HCT116 (cell line): ENCODE measurements around the gene RNGTT. TPM values are rescaled to one million over a fixed set of nuclear protein-coding genes. Genes with fewer than 3 reads are reported as not detected.

ENCODE experiments used
- ATAC-seq: fragments of 200-7000 bp; cut with Tn5 transposase; 2 replicates; pipeline ENCODE4 v1.9.1; 2020; ENCODE audit warnings: mild to moderate bottlenecking, moderate library complexity
- BruUV-seq: library from RNA; stranded (reverse); fragments of 400-500 nt; replicated peaks from 2 replicates; lab custom pipeline; 2021; lab: Mats Ljungman, UMichigan
- CTCF ChIA-PET: fragments of 300-600 bp; sonication (Branson Sonifier 250); formaldehyde crosslinking; loops from one replicate; lab custom pipeline; 2021; ENCODE audit warnings: antibody characterized with exemption; lab: Charles Lee
- POLR2A ChIA-PET: fragments of 300-600, 350-600 bp; sonication (Branson Sonifier 250); formaldehyde crosslinking; loops from one replicate; lab custom pipeline; 2021; ENCODE audit warnings: antibody characterized with exemption; lab: Charles Lee
- RAD21 ChIA-PET, 2 experiments: fragments of 300-600 bp; sonication (Branson Sonifier 250); formaldehyde crosslinking; loops; one replicate each; lab custom pipeline; 2023; ENCODE audit warnings: low total read pairs in 2 of 2; ENCODE audit not compliant: uncharacterized antibody in 2 of 2, unreplicated experiment in 2 of 2, low non-redundant PET in 1 of 2; lab: Charles Lee
- DNase-seq: peaks from one replicate; pipeline ENCODE4 v3.0.0-alpha.2; 2010; ENCODE audit warnings: low read depth, low spot score
- H2AFZ ChIP-seq: fragments of 200-600 bp; shearing (Covaris generic), sonication (generic); 2 replicates; pipeline ENCODE4 v1.6.1; 2017; ENCODE audit warnings: low read depth, mixed run types, mixed read lengths, antibody characterized with exemption, low read length; ENCODE audit not compliant: poor library complexity, severe bottlenecking
- H3K27ac ChIP-seq: 2 replicates; pipeline ENCODE4 v1.5.1; 2012; ENCODE audit warnings: low read depth, low read length
- H3K27me3 ChIP-seq: fragments of 200-600 bp; sonication (generic); 2 replicates; pipeline ENCODE4 v1.6.1; 2016; ENCODE audit warnings: mixed run types, low read length, mixed read lengths; ENCODE audit not compliant: insufficient read depth
- H3K36me3 ChIP-seq, 2 experiments: fragments of 200-500 bp in 1 of 2; fragments of 200-600 bp in 1 of 2; sonication (Bioruptor generic) in 1 of 2; sonication (generic) in 1 of 2; 2 replicates each; pipeline versions ENCODE4 v1.5.1 to v1.6.1; 2014 to 2016; ENCODE audit warnings: low read length in 2 of 2, inconsistent platforms in 1 of 2, mixed read lengths in 1 of 2, mixed run types in 1 of 2; ENCODE audit not compliant: insufficient read depth in 2 of 2, control insufficient read depth in 1 of 2
- H3K4me1 ChIP-seq, 2 experiments: fragments of 200-600 bp in 1 of 2; sonication (generic) in 1 of 2; 2 replicates each; pipeline versions ENCODE4 v1.5.1 to v1.6.1; 2012 to 2017; ENCODE audit warnings: low read length in 2 of 2, inconsistent platforms in 1 of 2, mild to moderate bottlenecking in 1 of 2, mixed read lengths in 1 of 2, mixed run types in 1 of 2, moderate library complexity in 1 of 2; ENCODE audit not compliant: insufficient read depth in 2 of 2, control insufficient read depth in 1 of 2
- H3K4me2 ChIP-seq: fragments of 200-600 bp; sonication (generic); 2 replicates; pipeline ENCODE4 v1.6.1; 2017; ENCODE audit warnings: mixed run types, low read length, mixed read lengths
- H3K4me3 ChIP-seq, 2 experiments: fragments of 200-600 bp in 1 of 2; sonication (generic) in 1 of 2; replicated peaks in 1 of 2; 2 replicates each; pipeline ENCODE4 v1.5.1; 2011 to 2016; ENCODE audit warnings: low read length in 2 of 2, control low read depth in 1 of 2, low read depth in 1 of 2, mild to moderate bottlenecking in 1 of 2, mixed read lengths in 1 of 2, mixed run types in 1 of 2
- H3K79me2 ChIP-seq: fragments of 200-600 bp; sonication (generic); 2 replicates; pipeline ENCODE4 v1.6.1; 2017; ENCODE audit warnings: mild to moderate bottlenecking, mixed run types, low read length, moderate library complexity, mixed read lengths; ENCODE audit not compliant: insufficient read depth
- H3K9ac ChIP-seq: fragments of 200-600 bp; sonication (generic); 2 replicates; pipeline ENCODE4 v1.6.1; 2016; ENCODE audit warnings: low read length, mixed read lengths
- H3K9me2 ChIP-seq: fragments of 200-600 bp; sonication (generic), shearing (Covaris generic); 2 replicates; pipeline ENCODE4 v1.6.1; 2017; ENCODE audit warnings: mixed run types, mild to moderate bottlenecking, moderate library complexity; ENCODE audit not compliant: insufficient read depth
- H3K9me3 ChIP-seq, 2 experiments: fragments of 200-500 bp in 1 of 2; fragments of 200-600 bp in 1 of 2; sonication (Bioruptor generic) in 1 of 2; sonication (generic) in 1 of 2; 2 replicates each; pipeline ENCODE4 v1.6.1; 2014 to 2017; ENCODE audit warnings: low read length in 2 of 2, mixed read lengths in 2 of 2, inconsistent platforms in 1 of 2, low read depth in 1 of 2, mild to moderate bottlenecking in 1 of 2, mixed run types in 1 of 2, moderate library complexity in 1 of 2; ENCODE audit not compliant: control insufficient read depth in 1 of 2, insufficient read depth in 1 of 2
- H4K20me1 ChIP-seq: fragments of 200-600 bp; sonication (generic), shearing (Covaris generic); 2 replicates; pipeline ENCODE4 v1.6.1; 2017; ENCODE audit warnings: mixed run types, mild to moderate bottlenecking, moderate library complexity; ENCODE audit not compliant: insufficient read depth
- CBX3 ChIP-seq: IDR thresholded peaks from 2 replicates; pipeline ENCODE4 v1.6.1; 2012; ENCODE audit warnings: low read depth
- CEBPB ChIP-seq: IDR thresholded peaks from 2 replicates; pipeline ENCODE4 v1.6.1; 2012; ENCODE audit warnings: low read depth
- ELF1 ChIP-seq: IDR thresholded peaks from 2 replicates; pipeline ENCODE4 v1.6.1; 2012; ENCODE audit warnings: low read depth, borderline replicate concordance
- EZH2 ChIP-seq: fragments of 200-600 bp; sonication (generic); IDR thresholded peaks from 2 replicates; pipeline ENCODE4 v1.6.1; 2017; ENCODE audit warnings: antibody characterized with exemption, mixed run types
- EZH2phosphoT487 ChIP-seq: fragments of 200-600 bp; IDR thresholded peaks from 2 replicates; pipeline ENCODE4 v1.6.1; 2018; ENCODE audit warnings: antibody characterized with exemption, borderline replicate concordance
- FOSL1 ChIP-seq: IDR thresholded peaks from 2 replicates; pipeline ENCODE4 v1.6.1; 2012; ENCODE audit warnings: low read depth
- POLR2A ChIP-seq: IDR thresholded peaks from 2 replicates; pipeline ENCODE4 v1.7.0; 2011; ENCODE audit warnings: borderline replicate concordance; ENCODE audit not compliant: insufficient read depth, insufficient read length; ENCODE audit errors: extremely low read depth
- POLR2AphosphoS5 ChIP-seq: IDR thresholded peaks from 2 replicates; pipeline ENCODE4 v1.6.1; 2011; ENCODE audit warnings: mild to moderate bottlenecking, low read depth, low read length, moderate library complexity
- RAD21 ChIP-seq: IDR thresholded peaks from 2 replicates; pipeline ENCODE4 v1.6.1; 2012; ENCODE audit warnings: low read depth, mild to moderate bottlenecking
- REST ChIP-seq: IDR thresholded peaks from 2 replicates; pipeline ENCODE4 v1.6.1; 2012; ENCODE audit warnings: low read depth
- SIN3A ChIP-seq: IDR thresholded peaks from 2 replicates; pipeline ENCODE4 v1.6.1; 2012; ENCODE audit warnings: low read depth
- SP1 ChIP-seq: IDR thresholded peaks from 2 replicates; pipeline ENCODE4 v1.6.1; 2012; ENCODE audit warnings: low read depth
- SRF ChIP-seq: IDR thresholded peaks from 2 replicates; pipeline ENCODE4 v1.6.1; 2012; ENCODE audit warnings: low read depth
- TCF7L2 ChIP-seq: IDR thresholded peaks from 2 replicates; pipeline ENCODE4 v1.7.0; 2011; ENCODE audit warnings: borderline replicate concordance, inconsistent platforms; ENCODE audit not compliant: insufficient read depth, insufficient read length; ENCODE audit errors: extremely low read depth
- YY1 ChIP-seq: IDR thresholded peaks from 2 replicates; pipeline ENCODE4 v1.6.1; 2011; ENCODE audit warnings: low read length, low read depth, moderate library complexity, mild to moderate bottlenecking; ENCODE audit not compliant: insufficient replicate concordance; ENCODE audit errors: extremely low read depth
- ZBTB33 ChIP-seq: IDR thresholded peaks from 2 replicates; pipeline ENCODE4 v1.6.1; 2011; ENCODE audit warnings: mild to moderate bottlenecking, low read length, moderate library complexity; ENCODE audit not compliant: insufficient replicate concordance; ENCODE audit errors: extremely low read depth
- intact Hi-C: fragments of 100-400 bp; cut with micrococcal nuclease; formaldehyde crosslinking; loops from 2 replicates; pipeline ENCODE4 v1.10.0; 2022
- total RNA-seq: library from RNA; stranded (reverse); gene quantifications from one replicate; pipeline ENCODE4 v1.2.1, GENCODE V29; 2021; ENCODE audit not compliant: unreplicated experiment
- TF ChIP-seq, protein P1 (sequence below): IDR thresholded peaks from 2 replicates; pipeline ENCODE4 v1.6.1; 2012
- TF ChIP-seq, protein P2 (sequence below), 3 experiments: fragments of 200-600 bp in 1 of 3; sonication (generic) in 1 of 3; IDR thresholded peaks in 2 of 3; conservative IDR thresholded peaks in 1 of 3; 2 replicates each; pipeline ENCODE4 v1.5.1; 2012 to 2017; ENCODE audit warnings: low read depth in 2 of 3, low read length in 2 of 3, antibody characterized with exemption in 1 of 3, borderline replicate concordance in 1 of 3, control low read depth in 1 of 3, mild to moderate bottlenecking in 1 of 3, mixed read lengths in 1 of 3, mixed run types in 1 of 3, moderate library complexity in 1 of 3; ENCODE audit not compliant: insufficient read depth in 1 of 3

RNGTT gene
- total RNA-seq, 1 experiment from 2014 or later, result 23.0 TPM

DNA sequence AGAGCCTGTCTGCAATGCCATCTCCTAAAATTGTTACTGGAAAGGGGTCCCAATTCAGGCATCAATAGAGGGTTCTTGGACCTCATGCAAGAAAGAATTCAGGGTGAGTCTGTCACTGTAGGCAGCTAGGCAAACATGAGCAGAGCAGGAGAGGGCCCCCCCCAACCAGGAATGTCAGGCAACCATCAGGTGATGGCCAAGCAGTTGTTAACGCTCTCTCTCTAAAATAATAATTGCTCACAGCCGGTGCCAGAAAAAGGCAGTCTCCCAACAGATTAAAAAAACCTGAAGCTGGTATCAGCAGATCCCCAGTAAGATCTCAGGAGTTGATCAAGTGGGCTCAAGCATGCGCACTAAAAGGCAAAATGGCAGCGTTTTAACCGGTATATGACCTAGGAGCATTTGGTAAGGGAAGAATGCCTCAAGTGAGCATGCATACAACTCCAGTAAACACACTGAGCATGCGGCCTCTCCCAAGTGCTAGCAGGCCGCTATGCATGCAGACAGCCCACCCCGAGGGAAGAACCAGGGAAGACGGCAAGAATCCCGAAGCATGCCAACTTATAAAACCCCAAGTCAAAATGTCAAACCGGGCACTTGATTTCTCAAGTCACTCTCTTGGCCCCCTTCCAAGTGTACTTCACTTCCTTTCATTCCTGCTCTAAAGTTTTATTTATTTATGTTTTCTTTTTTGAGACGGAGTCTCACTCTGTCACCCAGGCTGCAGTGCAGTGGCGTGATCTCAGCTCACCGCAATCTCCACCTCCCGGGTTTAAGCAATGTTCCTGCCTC is 44.0 kb upstream of the RNGTT start:
- Histone ChIP-seq H3K27me3 (no peaks in the 10 kb centered on the region), H3K9ac (no peak overlapping the region), H3K9me3 (no peaks in the 10 kb centered on the region), H4K20me1 (no peaks in the 10 kb centered on the region), H3K27ac (no peak overlapping the region), H3K4me3 (no peak overlapping the region), H2AFZ (no peak overlapping the region), H3K4me2 (no peak overlapping the region), H3K4me1 (no peaks in the 10 kb centered on the region), H3K36me3 (no peaks in the 10 kb centered on the region), H3K9me2 (no peaks in the 10 kb centered on the region), H3K79me2 (no peaks in the 10 kb centered on the region)
- RAD21 ChIA-PET, result no interaction called here
- TF ChIP-seq SP1 (no peak), EZH2 (no peak), REST (no peak), POLR2A (no peak), TCF7L2 (no peak), CEBPB (no peak), FOSL1 (no peak), SRF (no peak), SIN3A (no peak), POLR2AphosphoS5 (no peak), ZBTB33 (no peak), CBX3 (no peak), YY1 (no peak), RAD21 (no peak), EZH2phosphoT487 (no peak), ELF1 (no peak)
- TF ChIP-seq, protein P1, sequence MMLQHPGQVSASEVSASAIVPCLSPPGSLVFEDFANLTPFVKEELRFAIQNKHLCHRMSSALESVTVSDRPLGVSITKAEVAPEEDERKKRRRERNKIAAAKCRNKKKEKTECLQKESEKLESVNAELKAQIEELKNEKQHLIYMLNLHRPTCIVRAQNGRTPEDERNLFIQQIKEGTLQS, result no peak
- TF ChIP-seq, protein P2, sequence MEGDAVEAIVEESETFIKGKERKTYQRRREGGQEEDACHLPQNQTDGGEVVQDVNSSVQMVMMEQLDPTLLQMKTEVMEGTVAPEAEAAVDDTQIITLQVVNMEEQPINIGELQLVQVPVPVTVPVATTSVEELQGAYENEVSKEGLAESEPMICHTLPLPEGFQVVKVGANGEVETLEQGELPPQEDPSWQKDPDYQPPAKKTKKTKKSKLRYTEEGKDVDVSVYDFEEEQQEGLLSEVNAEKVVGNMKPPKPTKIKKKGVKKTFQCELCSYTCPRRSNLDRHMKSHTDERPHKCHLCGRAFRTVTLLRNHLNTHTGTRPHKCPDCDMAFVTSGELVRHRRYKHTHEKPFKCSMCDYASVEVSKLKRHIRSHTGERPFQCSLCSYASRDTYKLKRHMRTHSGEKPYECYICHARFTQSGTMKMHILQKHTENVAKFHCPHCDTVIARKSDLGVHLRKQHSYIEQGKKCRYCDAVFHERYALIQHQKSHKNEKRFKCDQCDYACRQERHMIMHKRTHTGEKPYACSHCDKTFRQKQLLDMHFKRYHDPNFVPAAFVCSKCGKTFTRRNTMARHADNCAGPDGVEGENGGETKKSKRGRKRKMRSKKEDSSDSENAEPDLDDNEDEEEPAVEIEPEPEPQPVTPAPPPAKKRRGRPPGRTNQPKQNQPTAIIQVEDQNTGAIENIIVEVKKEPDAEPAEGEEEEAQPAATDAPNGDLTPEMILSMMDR (IDR thresholded peaks at IDR 0.05 in 2 of 3, conservative IDR thresholded peaks at IDR 0.05 in 1 of 3; ENCODE audit: borderline replicate concordance in 1 of 3, insufficient read depth in 1 of 3, low read depth in 2 of 3, low read length in 2 of 3), result no peak
- CTCF ChIA-PET, result no interaction called here
- ATAC-seq (no peak), DNase-seq (no peak)
- intact Hi-C loops, result no loop called here
- no TSS peak for BruUV-seq
- POLR2A ChIA-PET, result no interaction called here
